GM19043 (cell line): Measurements from ENCODE around the gene MYO1A.
"Not testable (repeated sequence)": the region's sequence is repeated elsewhere in the genome, so short reads cannot be mapped to it uniquely, and the experiment has no call there.

Experiments used
- ATAC-seq: cut with Tn5 transposase; IDR thresholded peaks from one replicate; pipeline ENCODE4 v1.9.1; 2021; ENCODE audit warnings: low read depth; ENCODE audit not compliant: unreplicated experiment

The MYO1A gene

GRCh38 chr12:57019983-57020719 lies 29.8 kb downstream of the MYO1A start:
- ATAC-seq = no peak

- no peak for ATAC-seq
Measured at GRCh38 chr12:57018906-57019305, 31.0 kb downstream of the MYO1A start.

GRCh38 chr12:57018353-57018752 lies 31.6 kb downstream of the MYO1A start:
- not testable (repeated sequence) for ATAC-seq

- no peak for ATAC-seq
Measured at GRCh38 chr12:57016348-57016747, 33.6 kb downstream of the MYO1A start, which contains the start of gene TAC3. TSS of gene TAC3 (minus strand) at chr12:57016529. CDS start at chr12:57015797, 732 bp downstream.

GRCh38 chr12:57012600-57013465 lies 37.1 kb downstream of the MYO1A start:
- peak; percentile 90 for ATAC-seq

GRCh38 chr12:57011438-57012424 lies 38.2 kb downstream of the MYO1A start:
- no peak for ATAC-seq

- ATAC-seq = no peak
Measured at GRCh38 chr12:57010627-57011247, 39.2 kb downstream of the MYO1A start.

GRCh38 chr12:57009949-57010626 lies 39.8 kb downstream of the MYO1A start:
- no peak for ATAC-seq

- no peak for ATAC-seq
Measured at GRCh38 chr12:57008178-57008577, 41.8 kb downstream of the MYO1A start.

GRCh38 chr12:57006809-57007475 lies 43.0 kb downstream of the MYO1A start:
- peak; percentile 8 for ATAC-seq

- ATAC-seq = peak; percentile 65
Measured at GRCh38 chr12:57005980-57006808, 43.7 kb downstream of the MYO1A start, which contains the start of gene ZBTB39. TSS of gene ZBTB39 (minus strand) at chr12:57006546. CDS start at chr12:57004917, 1,629 bp downstream.

GRCh38 chr12:57004651-57005050 lies 45.3 kb downstream of the MYO1A start:
- no peak for ATAC-seq

GRCh38 chr12:57003395-57003794 lies 46.5 kb downstream of the MYO1A start:
- ATAC-seq = no peak

- no peak for ATAC-seq
Measured at GRCh38 chr12:57001448-57001906, 48.5 kb downstream of the MYO1A start.

GRCh38 chr12:57000393-57000792 lies 49.5 kb downstream of the MYO1A start:
- ATAC-seq = no peak

GRCh38 chr12:56999456-56999855 lies 50.5 kb downstream of the MYO1A start:
- ATAC-seq = no peak

GRCh38 chr12:56998981-56999380 lies 50.9 kb downstream of the MYO1A start:
- ATAC-seq = peak; percentile 91

GRCh38 chr12:56998316-56998715 lies 51.6 kb downstream of the MYO1A start:
- ATAC-seq = no peak
